HepG2 (cell line): ENCODE results near the gene HRH2. TPM values are rescaled to one million over a fixed set of nuclear protein-coding genes. Genes with fewer than 3 reads are reported as not detected.
A peak's percentile ranks its signal among the peaks of the same experiment; 100 is the strongest.

Source experiments
- ATAC-seq: fragments of 200-7000 bp; cut with Tn5 transposase; 3 replicates; pipeline ENCODE4 v1.9.1; 2020; ENCODE audit warnings: mild to moderate bottlenecking, moderate library complexity
- BruUV-seq: library from RNA; stranded (reverse); fragments of 400-500 nt; replicated peaks from 2 replicates; lab custom pipeline; 2021; lab: Mats Ljungman, UMichigan
- CTCF ChIA-PET: fragments of 300-600 bp; formaldehyde crosslinking; extraction: SDS; loops from one replicate; lab custom pipeline; 2021; ENCODE audit warnings: low total read pairs, inconsistent platforms, low intra/inter-chr PET ratio; lab: Yijun Ruan, JAX
- POLR2A ChIA-PET: fragments of 350-600 bp; sonication (Branson Sonifier 250); formaldehyde crosslinking; loops from one replicate; lab custom pipeline; 2020; ENCODE audit warnings: antibody characterized with exemption, inconsistent platforms; lab: Yijun Ruan, JAX
- DNase-seq: peaks from one replicate; pipeline ENCODE4 v3.0.0-alpha.2; 2015; ENCODE audit warnings: low spot score
- FAIRE-seq: peaks from 3 replicates; lab custom pipeline; 2011; peaks lifted over from hg19 to GRCh38; lab: Jason Lieb, UNC
- H2AFZ ChIP-seq: one replicate; pipeline ENCODE4 v1.6.1; 2011; ENCODE audit warnings: low read length, inconsistent platforms
- H3K27ac ChIP-seq: fragments of 300-600 bp; 3 replicates; pipeline ENCODE4 v1.8.0; 2011; ENCODE audit warnings: mixed run types, mild to moderate bottlenecking, mixed read lengths, low read length, inconsistent platforms; ENCODE audit not compliant: insufficient read depth; ENCODE audit errors: extremely low read length
- H3K27me3 ChIP-seq, 2 experiments: fragments of 200-600 bp in 1 of 2; 2 replicates in 1 of 2; 3 replicates in 1 of 2; pipeline versions ENCODE4 v1.6.0 to v1.8.0; 2011; ENCODE audit warnings: low read length in 2 of 2, mild to moderate bottlenecking in 2 of 2, moderate library complexity in 2 of 2, inconsistent platforms in 1 of 2; ENCODE audit not compliant: insufficient read depth in 2 of 2, control insufficient read depth in 1 of 2
- H3K36me3 ChIP-seq, 2 experiments: fragments of 200-600 bp in 1 of 2; replicated peaks in 1 of 2; 2 replicates in 1 of 2; 3 replicates in 1 of 2; pipeline versions ENCODE4 v1.5.1 to v1.8.0; 2011; ENCODE audit warnings: low read length in 2 of 2, inconsistent platforms in 1 of 2; ENCODE audit not compliant: insufficient read depth in 2 of 2, control insufficient read depth in 1 of 2
- H3K4me1 ChIP-seq: 2 replicates; pipeline ENCODE4 v1.5.1; 2012; ENCODE audit warnings: low read length, inconsistent platforms; ENCODE audit not compliant: insufficient read depth
- H3K4me2 ChIP-seq: 2 replicates; pipeline ENCODE4 v1.6.0; 2011; ENCODE audit warnings: low read depth, low read length, inconsistent platforms
- H3K4me3 ChIP-seq, 3 experiments: fragments of 200-600 bp in 1 of 3; sonication (generic), shearing (Covaris generic) in 1 of 3; replicated peaks in 1 of 3; 2 replicates each; pipeline ENCODE4 v1.5.1; 2011 to 2016; ENCODE audit warnings: low read length in 3 of 3, inconsistent platforms in 2 of 3, low read depth in 2 of 3, mild to moderate bottlenecking in 2 of 3, control low read depth in 1 of 3, mixed read lengths in 1 of 3; ENCODE audit not compliant: insufficient read depth in 1 of 3
- H3K79me2 ChIP-seq: one replicate; pipeline ENCODE4 v1.6.1; 2011; ENCODE audit warnings: low read length, inconsistent platforms; ENCODE audit not compliant: insufficient read depth
- H3K9ac ChIP-seq: 2 replicates; pipeline ENCODE4 v1.6.0; 2011; ENCODE audit warnings: mild to moderate bottlenecking, low read depth, low read length, inconsistent platforms; ENCODE audit not compliant: insufficient read depth
- H3K9me3 ChIP-seq: 2 replicates; pipeline ENCODE4 v1.5.1; 2012; ENCODE audit warnings: mild to moderate bottlenecking, low read length
- H4K20me1 ChIP-seq: 2 replicates; pipeline ENCODE4 v1.6.0; 2011; ENCODE audit warnings: inconsistent platforms, mild to moderate bottlenecking, low read length, moderate library complexity; ENCODE audit not compliant: insufficient read depth
- ONECUT2 ChIP-seq: sonication (generic); formaldehyde crosslinking; IDR thresholded peaks from 2 replicates; pipeline ENCODE4 v1.4.0; 2020; ENCODE audit warnings: missing genetic modification reagents
- ZBTB40 ChIP-seq, 2 experiments: fragments of 450-650 bp in 1 of 2; sonication (generic) in 1 of 2; formaldehyde crosslinking in 1 of 2; IDR thresholded peaks; 2 replicates each; pipeline versions ENCODE4 v1.6.1 to v1.8.0; 2016 to 2022; ENCODE audit warnings: antibody characterized with exemption in 1 of 2, mild to moderate bottlenecking in 1 of 2, missing genetic modification reagents in 1 of 2
- ZNF331 ChIP-seq: sonication (generic); formaldehyde crosslinking; IDR thresholded peaks from 2 replicates; pipeline ENCODE4 v1.4.0; 2020; ENCODE audit warnings: missing genetic modification reagents
- WGBS: methylation state at CpG from one replicate; pipeline ENCODE4 v1.1.6; 2017; ENCODE audit warnings: low lambda C conversion rate; 5-methylcytosine and 5-hydroxymethylcytosine counted together
- in situ Hi-C: cut with HindIII; loops from 2 replicates; pipeline ENCODE4 v1.10.0; 2017; ENCODE audit warnings: low pct_unique_long_range_greater_than_20kb; ENCODE audit not compliant: extremely low pct_ligation_motif_present
- intact Hi-C: fragments of 100-400 bp; cut with micrococcal nuclease; formaldehyde crosslinking; loops from one replicate; pipeline ENCODE4 v1.10.0; 2022; ENCODE audit not compliant: unreplicated experiment
- polyA plus RNA-seq, 8 experiments: library from polyadenylated mRNA; depleted of rRNA in 3 of 8; stranded (reverse) in 7 of 8; unstranded in 1 of 8; fragments of >200 nt; fragmentation: Illumina TruSeq in 4 of 8; extraction: Trizol in 4 of 8; gene quantifications; 2 replicates each; pipeline versions ENCODE4 v1.2.1 to v1.2.3, GENCODE V29; 2011 to 2016; ENCODE audit warnings: low read depth in 4 of 8, missing spikeins in 1 of 8, mixed read lengths in 1 of 8; ENCODE audit not compliant: insufficient read depth in 1 of 8
- total RNA-seq, 5 experiments: library from RNA; depleted of rRNA; stranded (reverse); fragments of >200 nt; fragmentation: Illumina TruSeq; extraction: Trizol; gene quantifications; 2 replicates each; pipeline ENCODE4 v1.2.3, GENCODE V29; 2016; ENCODE audit warnings: low read depth in 1 of 5

HRH2 gene
- total and polyA plus RNA-seq, 2 of the 13 experiments (the other 11 are each of a cell fraction or from before 2014, with no cell fraction given), result not detected

- TF ChIP-seq ONECUT2 (CRISPR knock-in tag), result no peak
- no peak for TF ChIP-seq ZBTB40 (IDR thresholded peaks at IDR 0.05)
- no peak for TF ChIP-seq ZBTB40 (CRISPR knock-in tag; IDR thresholded peaks at IDR 0.05)
- TF ChIP-seq ZNF331 (CRISPR knock-in tag), result peak; percentile 95
- in situ Hi-C loops, result no loop called here
- no peak overlapping the region for H3K27ac ChIP-seq
- no peaks in the 10 kb centered on the region for H3K79me2 ChIP-seq
- DNase-seq (no peak), ATAC-seq (no peak), FAIRE-seq (no peak)
- intact Hi-C loops, result loop anchor here (10.0 kb wide), 1 partner anchor 249 kb away; no protein-coding TSS in a partner anchor
- ChIA-PET POLR2A (no interaction called here), CTCF (no interaction called here)
- H2AFZ ChIP-seq, result no peak overlapping the region
- H3K4me2 ChIP-seq, result no peak overlapping the region
- WGBS, result 5% methylated on average over 3 of the region's 3 CpGs
- BruUV-seq, result no TSS peak
- H3K27me3 ChIP-seq, result peaks cover 1 to 14% of the 10 kb centered on the region in 2 experiments; a peak in 2 of 5 replicates
- no peak overlapping the region for H3K9ac ChIP-seq
- no peaks in the 10 kb centered on the region for H4K20me1 ChIP-seq
- peaks cover 17% of the 10 kb centered on the region for H3K9me3 ChIP-seq
- H3K36me3 ChIP-seq, result no peaks in the 10 kb centered on the region
- peaks cover 7% of the 10 kb centered on the region for H3K4me1 ChIP-seq
- no peak overlapping the region for H3K4me3 ChIP-seq
These were observed 56.1 kb downstream of the HRH2 start for GRCh38 chr5:175713930-175714329.
